Measurements from ENCODE around the gene RPL18A.

DNA sequence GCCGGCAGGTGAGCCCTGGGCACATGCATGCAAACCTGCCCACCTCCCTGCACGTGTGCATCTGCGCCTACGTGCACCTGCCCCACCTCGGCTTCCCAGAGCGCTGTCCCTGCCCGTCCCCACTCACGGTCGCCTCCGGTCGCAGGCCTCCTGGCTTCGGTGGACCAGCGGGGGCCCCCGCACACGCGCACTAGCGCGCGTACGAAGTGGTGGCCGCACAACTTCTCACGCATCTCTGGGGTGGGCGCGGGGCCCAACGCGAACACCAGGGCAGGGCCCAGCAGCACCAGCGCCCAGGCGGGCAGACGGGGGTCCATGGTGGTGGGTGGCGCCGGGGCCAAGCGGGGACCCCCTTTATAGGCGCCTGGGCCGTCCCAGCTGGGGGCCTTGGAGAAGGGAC, 38.5 kb upstream of the RPL18A start, which contains the start of gene INSL3:
- TF ChIP-seq, protein P1, sequence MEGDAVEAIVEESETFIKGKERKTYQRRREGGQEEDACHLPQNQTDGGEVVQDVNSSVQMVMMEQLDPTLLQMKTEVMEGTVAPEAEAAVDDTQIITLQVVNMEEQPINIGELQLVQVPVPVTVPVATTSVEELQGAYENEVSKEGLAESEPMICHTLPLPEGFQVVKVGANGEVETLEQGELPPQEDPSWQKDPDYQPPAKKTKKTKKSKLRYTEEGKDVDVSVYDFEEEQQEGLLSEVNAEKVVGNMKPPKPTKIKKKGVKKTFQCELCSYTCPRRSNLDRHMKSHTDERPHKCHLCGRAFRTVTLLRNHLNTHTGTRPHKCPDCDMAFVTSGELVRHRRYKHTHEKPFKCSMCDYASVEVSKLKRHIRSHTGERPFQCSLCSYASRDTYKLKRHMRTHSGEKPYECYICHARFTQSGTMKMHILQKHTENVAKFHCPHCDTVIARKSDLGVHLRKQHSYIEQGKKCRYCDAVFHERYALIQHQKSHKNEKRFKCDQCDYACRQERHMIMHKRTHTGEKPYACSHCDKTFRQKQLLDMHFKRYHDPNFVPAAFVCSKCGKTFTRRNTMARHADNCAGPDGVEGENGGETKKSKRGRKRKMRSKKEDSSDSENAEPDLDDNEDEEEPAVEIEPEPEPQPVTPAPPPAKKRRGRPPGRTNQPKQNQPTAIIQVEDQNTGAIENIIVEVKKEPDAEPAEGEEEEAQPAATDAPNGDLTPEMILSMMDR (IDR thresholded peaks at IDR 0.05; ENCODE audit: low read depth, low read length, missing input control) = no peak
- no peak for TF ChIP-seq FOXA1 (IDR thresholded peaks at IDR 0.05)
- no peak for TF ChIP-seq YY1 (IDR thresholded peaks at IDR 0.05)
